Rectal smooth muscle tissue (tissue), 1 donor: Measurements from ENCODE around the gene PRSS21.

ENCODE experiments used
- H3K27ac ChIP-seq: one replicate; pipeline ENCODE4 v1.7.0; 2013; ENCODE audit warnings: low read depth, low read length, inconsistent platforms
- H3K27me3 ChIP-seq: one replicate; pipeline ENCODE4 v1.7.0; 2013; ENCODE audit warnings: low read length; ENCODE audit not compliant: control insufficient read depth, insufficient read depth
- H3K36me3 ChIP-seq: one replicate; pipeline ENCODE4 v1.7.0; 2013; ENCODE audit warnings: low read length; ENCODE audit not compliant: control insufficient read depth, insufficient read depth
- H3K4me1 ChIP-seq: one replicate; pipeline ENCODE4 v1.7.0; 2013; ENCODE audit warnings: low read length; ENCODE audit not compliant: control insufficient read depth, insufficient read depth
- H3K4me3 ChIP-seq: one replicate; pipeline ENCODE4 v1.7.0; 2013; ENCODE audit warnings: low read length
- H3K9ac ChIP-seq: one replicate; pipeline ENCODE4 v1.7.0; 2013; ENCODE audit warnings: low read length

The PRSS21 gene

GRCh38 chr16:2784358-2785100, 32.5 kb upstream of the PRSS21 start:
- H3K9ac ChIP-seq = no peak overlapping the region
- peaks cover 19% of the 10 kb centered on the region for H3K27me3 ChIP-seq
- H3K4me1 ChIP-seq = no peaks in the 10 kb centered on the region
- no peak overlapping the region for H3K27ac ChIP-seq
- H3K4me3 ChIP-seq = peak overlapping the region; percentile 43
- H3K36me3 ChIP-seq = no peaks in the 10 kb centered on the region

- Histone ChIP-seq H3K4me3 (peak overlapping the region; percentile 43), H3K27ac (no peak overlapping the region), H3K4me1 (no peaks in the 10 kb centered on the region), H3K9ac (no peak overlapping the region), H3K36me3 (no peaks in the 10 kb centered on the region), H3K27me3 (peaks cover 19% of the 10 kb centered on the region)
Observed at GRCh38 chr16:2785101-2785991, 31.7 kb upstream of the PRSS21 start.

- H3K9ac ChIP-seq = no peak overlapping the region
- H3K27me3 ChIP-seq = peaks cover 19% of the 10 kb centered on the region
- H3K4me1 ChIP-seq = no peaks in the 10 kb centered on the region
- no peak overlapping the region for H3K4me3 ChIP-seq
- no peaks in the 10 kb centered on the region for H3K36me3 ChIP-seq
- no peak overlapping the region for H3K27ac ChIP-seq
Observed at GRCh38 chr16:2786061-2786825, 30.8 kb upstream of the PRSS21 start.

- Histone ChIP-seq H3K4me1 (no peaks in the 10 kb centered on the region), H3K27ac (no peak overlapping the region), H3K4me3 (no peak overlapping the region), H3K9ac (no peak overlapping the region), H3K27me3 (peaks cover 19% of the 10 kb centered on the region), H3K36me3 (no peaks in the 10 kb centered on the region)
Observed at GRCh38 chr16:2786826-2787151, 30.2 kb upstream of the PRSS21 start.

GRCh38 chr16:2787406-2787805, 29.6 kb upstream of the PRSS21 start, which contains the start of gene PRSS33:
TSS of gene PRSS33 (minus strand) at chr16:2787560. CDS start at chr16:2786547, 1,013 bp downstream.
- no peaks in the 10 kb centered on the region for H3K36me3 ChIP-seq
- no peak within 1 kb of the TSS for H3K9ac ChIP-seq
- no peak within 1 kb of the TSS for H3K27ac ChIP-seq
- peaks cover 19% of the 10 kb centered on the region for H3K27me3 ChIP-seq
- H3K4me3 ChIP-seq = no peak within 1 kb of the TSS
- H3K4me1 ChIP-seq = no peaks in the 10 kb centered on the region

GRCh38 chr16:2787961-2788360, 29.1 kb upstream of the PRSS21 start:
- no peak overlapping the region for H3K4me3 ChIP-seq
- no peaks in the 10 kb centered on the region for H3K4me1 ChIP-seq
- no peak overlapping the region for H3K27ac ChIP-seq
- no peaks in the 10 kb centered on the region for H3K36me3 ChIP-seq
- no peak overlapping the region for H3K9ac ChIP-seq
- H3K27me3 ChIP-seq = peaks cover 19% of the 10 kb centered on the region

- no peak overlapping the region for H3K4me3 ChIP-seq
- no peaks in the 10 kb centered on the region for H3K36me3 ChIP-seq
- no peak overlapping the region for H3K9ac ChIP-seq
- H3K4me1 ChIP-seq = no peaks in the 10 kb centered on the region
- H3K27ac ChIP-seq = no peak overlapping the region
- peaks cover 12% of the 10 kb centered on the region for H3K27me3 ChIP-seq
Observed at GRCh38 chr16:2790631-2791030, 26.4 kb upstream of the PRSS21 start.

GRCh38 chr16:2791174-2791573, 25.9 kb upstream of the PRSS21 start:
- H3K27me3 ChIP-seq = peaks cover 8% of the 10 kb centered on the region

GRCh38 chr16:2792940-2793339, 24.1 kb upstream of the PRSS21 start:
- Histone ChIP-seq H3K9ac (no peak overlapping the region), H3K27me3 (peaks cover 2% of the 10 kb centered on the region), H3K4me3 (no peak overlapping the region), H3K27ac (no peak overlapping the region), H3K36me3 (no peaks in the 10 kb centered on the region), H3K4me1 (no peaks in the 10 kb centered on the region)

More at GRCh38 chr16:2791174-2791573, 25.9 kb upstream of the PRSS21 start:
- H3K36me3 ChIP-seq = no peaks in the 10 kb centered on the region
- no peaks in the 10 kb centered on the region for H3K4me1 ChIP-seq
- H3K4me3 ChIP-seq = no peak overlapping the region
- H3K27ac ChIP-seq = no peak overlapping the region
- H3K9ac ChIP-seq = no peak overlapping the region

- H3K4me1 ChIP-seq = no peaks in the 10 kb centered on the region
- H3K27me3 ChIP-seq = no peaks in the 10 kb centered on the region
- H3K9ac ChIP-seq = no peak overlapping the region
- no peak overlapping the region for H3K4me3 ChIP-seq
- no peak overlapping the region for H3K27ac ChIP-seq
- no peaks in the 10 kb centered on the region for H3K36me3 ChIP-seq
Observed at GRCh38 chr16:2795395-2796143, 21.5 kb upstream of the PRSS21 start.

- H3K4me1 ChIP-seq = no peaks in the 10 kb centered on the region
- no peak overlapping the region for H3K9ac ChIP-seq
- H3K27me3 ChIP-seq = no peaks in the 10 kb centered on the region
- H3K36me3 ChIP-seq = no peaks in the 10 kb centered on the region
- H3K27ac ChIP-seq = no peak overlapping the region
- H3K4me3 ChIP-seq = no peak overlapping the region
Observed at GRCh38 chr16:2798723-2799204, 18.3 kb upstream of the PRSS21 start.
